ENCODE results near the gene CARD11. TPM values are rescaled to one million over a fixed set of nuclear protein-coding genes. Genes with fewer than 3 reads are reported as not detected.

CARD11 gene
- total RNA-seq, 1 experiment from 2014 or later: 0.57 TPM

- DNase-seq (ENCODE audit: low read depth, low spot score): no peak
- CTCF ChIA-PET: interaction anchor here (1.1 kb wide), 1 partner anchor 123 kb away, joined by 3 read pairs; no protein-coding TSS in a partner anchor
- Histone ChIP-seq H3K4me2 (ENCODE audit: low read length) (no peak overlapping the region), H3K27ac (ENCODE audit: low read depth, low read length) (no peak overlapping the region), H3K27me3 (ENCODE audit: insufficient read depth, low read length) (peaks cover 13% of the 10 kb centered on the region), H3K36me3 (ENCODE audit: control insufficient read depth in 1 of 2, insufficient read depth in 2 of 2, low read length in 2 of 2) (no peaks in the 10 kb centered on the region), H3K79me2 (ENCODE audit: insufficient read depth, low read length) (no peaks in the 10 kb centered on the region), H2AFZ (ENCODE audit: low read depth, low read length, poor library complexity, severe bottlenecking) (no peak overlapping the region), H3K4me3 (replicated peaks in 1 of 2; ENCODE audit: low read depth in 1 of 2, low read length in 2 of 2) (no peak overlapping the region), H3K4me1 (ENCODE audit: control insufficient read depth in 1 of 2, insufficient read depth in 2 of 2, low read length in 2 of 2) (no peaks in the 10 kb centered on the region), H3K9ac (ENCODE audit: low read length) (no peak overlapping the region), H3K9me2 (ENCODE audit: insufficient read depth) (no peaks in the 10 kb centered on the region), H3K9me3 (ENCODE audit: control insufficient read depth in 1 of 2, insufficient read depth in 1 of 2, low read depth in 1 of 2, low read length in 2 of 2) (no peaks in the 10 kb centered on the region), H4K20me1 (ENCODE audit: insufficient read depth) (no peaks in the 10 kb centered on the region)
- RAD21 ChIA-PET (ENCODE audit: low non-redundant PET in 1 of 2, low total read pairs in 2 of 2, uncharacterized antibody in 2 of 2, unreplicated experiment in 2 of 2): no interaction called here
- intact Hi-C loops (cut with micrococcal nuclease): no loop called here
- ATAC-seq: no peak
- POLR2A ChIA-PET: no interaction called here
- BruUV-seq (replicated peaks): no TSS peak
- no peak for TF ChIP-seq YY1 (IDR thresholded peaks at IDR 0.05; ENCODE audit: extremely low read depth, insufficient replicate concordance, low read depth, low read length)
- no peak for TF ChIP-seq CBX3 (IDR thresholded peaks at IDR 0.05; ENCODE audit: low read depth)
- no peak for TF ChIP-seq ZNF274 (IDR thresholded peaks at IDR 0.05; ENCODE audit: low read depth, low read length)
- TF ChIP-seq TCF7L2 (IDR thresholded peaks at IDR 0.05; ENCODE audit: borderline replicate concordance, extremely low read depth, insufficient read depth, insufficient read length): no peak
- no peak for TF ChIP-seq EZH2 (IDR thresholded peaks at IDR 0.05)
- TF ChIP-seq EGR1 (IDR thresholded peaks at IDR 0.05; ENCODE audit: low read depth): no peak
- TF ChIP-seq ELF1 (IDR thresholded peaks at IDR 0.05; ENCODE audit: borderline replicate concordance, low read depth): no peak
- TF ChIP-seq SIN3A (IDR thresholded peaks at IDR 0.05; ENCODE audit: low read depth): no peak
- no peak for TF ChIP-seq MAX (IDR thresholded peaks at IDR 0.05)
- no peak for TF ChIP-seq SRF (IDR thresholded peaks at IDR 0.05; ENCODE audit: low read depth)
- TF ChIP-seq POLR2AphosphoS5 (IDR thresholded peaks at IDR 0.05; ENCODE audit: low read depth, low read length): no peak
- TF ChIP-seq EZH2phosphoT487 (IDR thresholded peaks at IDR 0.05; ENCODE audit: borderline replicate concordance): no peak
- TF ChIP-seq, protein P1, sequence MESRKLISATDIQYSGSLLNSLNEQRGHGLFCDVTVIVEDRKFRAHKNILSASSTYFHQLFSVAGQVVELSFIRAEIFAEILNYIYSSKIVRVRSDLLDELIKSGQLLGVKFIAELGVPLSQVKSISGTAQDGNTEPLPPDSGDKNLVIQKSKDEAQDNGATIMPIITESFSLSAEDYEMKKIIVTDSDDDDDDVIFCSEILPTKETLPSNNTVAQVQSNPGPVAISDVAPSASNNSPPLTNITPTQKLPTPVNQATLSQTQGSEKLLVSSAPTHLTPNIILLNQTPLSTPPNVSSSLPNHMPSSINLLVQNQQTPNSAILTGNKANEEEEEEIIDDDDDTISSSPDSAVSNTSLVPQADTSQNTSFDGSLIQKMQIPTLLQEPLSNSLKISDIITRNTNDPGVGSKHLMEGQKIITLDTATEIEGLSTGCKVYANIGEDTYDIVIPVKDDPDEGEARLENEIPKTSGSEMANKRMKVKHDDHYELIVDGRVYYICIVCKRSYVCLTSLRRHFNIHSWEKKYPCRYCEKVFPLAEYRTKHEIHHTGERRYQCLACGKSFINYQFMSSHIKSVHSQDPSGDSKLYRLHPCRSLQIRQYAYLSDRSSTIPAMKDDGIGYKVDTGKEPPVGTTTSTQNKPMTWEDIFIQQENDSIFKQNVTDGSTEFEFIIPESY (IDR thresholded peaks at IDR 0.05; ENCODE audit: extremely low read depth, insufficient replicate concordance, low read length): no peak
- TF ChIP-seq REST (IDR thresholded peaks at IDR 0.05; ENCODE audit: low read depth): no peak
- no peak for TF ChIP-seq FOSL1 (IDR thresholded peaks at IDR 0.05; ENCODE audit: low read depth)
- no peak for TF ChIP-seq JUND (IDR thresholded peaks at IDR 0.05)
Measured at GRCh38 chr7:3010161-3010560, 33.5 kb downstream of the CARD11 start.
